HEK293T (cell line): ENCODE results near the gene ASTN2.

Experiments used
- CTCF ChIA-PET: fragments of 350-600 bp; formaldehyde crosslinking; extraction: SDS; loops from one replicate; lab custom pipeline; 2021; ENCODE audit warnings: antibody characterized with exemption, inconsistent platforms; lab: Yijun Ruan, JAX
- POLR2A ChIA-PET: fragments of 350-600 bp; formaldehyde crosslinking; extraction: SDS; loops from one replicate; lab custom pipeline; 2020; ENCODE audit warnings: antibody characterized with exemption, inconsistent platforms; lab: Yijun Ruan, JAX
- DNase-seq: peaks from one replicate; pipeline ENCODE4 v3.0.0; 2012; ENCODE audit warnings: mixed read lengths; ENCODE audit errors: extremely low spot score
- ARNT ChIP-seq: fragments of 450-650 bp; IDR thresholded peaks from 2 replicates; pipeline ENCODE4 v1.6.1; 2017; ENCODE audit warnings: mild to moderate bottlenecking
- BHLHE40 ChIP-seq: fragments of 450-650 bp; IDR thresholded peaks from 2 replicates; pipeline ENCODE4 v1.6.1; 2016; ENCODE audit warnings: mild to moderate bottlenecking, moderate library complexity, borderline replicate concordance
- CTBP1 ChIP-seq: fragments of 450-650 bp; IDR thresholded peaks from 2 replicates; pipeline ENCODE4 v1.6.1; 2016; ENCODE audit warnings: borderline replicate concordance
- ELF4 ChIP-seq: fragments of 450-650 bp; IDR thresholded peaks from 2 replicates; pipeline ENCODE4 v1.6.1; 2017; ENCODE audit warnings: antibody characterized with exemption
- FOXA1 ChIP-seq: fragments of 450-650 bp; IDR thresholded peaks from 2 replicates; pipeline ENCODE4 v1.6.1; 2016; ENCODE audit warnings: mild to moderate bottlenecking
- FOXK2 ChIP-seq: fragments of 450-650 bp; IDR thresholded peaks from 2 replicates; pipeline ENCODE4 v1.6.1; 2016; ENCODE audit warnings: mild to moderate bottlenecking
- FOXM1 ChIP-seq: fragments of 450-650 bp; IDR thresholded peaks from 2 replicates; pipeline ENCODE4 v1.6.1; 2017; ENCODE audit warnings: mild to moderate bottlenecking, borderline replicate concordance
- HDGF ChIP-seq: fragments of 450-650 bp; IDR thresholded peaks from 2 replicates; pipeline ENCODE4 v1.6.1; 2017; ENCODE audit warnings: antibody characterized with exemption, borderline replicate concordance
- L3MBTL2 ChIP-seq: fragments of 450-650 bp; conservative IDR thresholded peaks from 2 replicates; pipeline ENCODE4 v1.6.1; 2016; ENCODE audit warnings: mild to moderate bottlenecking
- LEF1 ChIP-seq: fragments of 450-650 bp; IDR thresholded peaks from 2 replicates; pipeline ENCODE4 v1.6.1; 2017; ENCODE audit warnings: mild to moderate bottlenecking, borderline replicate concordance
- NFRKB ChIP-seq: fragments of 450-650 bp; IDR thresholded peaks from 2 replicates; pipeline ENCODE4 v1.6.1; 2016; ENCODE audit warnings: mild to moderate bottlenecking, moderate library complexity
- PKNOX1 ChIP-seq: fragments of 450-650 bp; IDR thresholded peaks from 2 replicates; pipeline ENCODE4 v1.6.1; 2016
- SP1 ChIP-seq: fragments of 450-650 bp; IDR thresholded peaks from 2 replicates; pipeline ENCODE4 v1.6.1; 2017
- SUZ12 ChIP-seq: fragments of 450-650 bp; IDR thresholded peaks from 2 replicates; pipeline ENCODE4 v1.6.1; 2016; ENCODE audit warnings: mild to moderate bottlenecking
- TARDBP ChIP-seq: fragments of 450-650 bp; IDR thresholded peaks from 2 replicates; pipeline ENCODE4 v1.6.1; 2016
- ZNF384 ChIP-seq: fragments of 450-650 bp; IDR thresholded peaks from 2 replicates; pipeline ENCODE4 v1.6.1; 2016

Gene ASTN2

GRCh38 chr9:117245175-117245829 is 169.6 kb downstream of the ASTN2 start:
- DNase-seq = no peak
- CTCF ChIA-PET = no interaction called here
- POLR2A ChIA-PET = no interaction called here
- TF ChIP-seq L3MBTL2 (no peak), FOXM1 (no peak), ZNF384 (no peak), HDGF (no peak), SP1 (no peak), FOXK2 (no peak), TARDBP (no peak), FOXA1 (no peak), BHLHE40 (no peak), ELF4 (no peak), SUZ12 (no peak), LEF1 (no peak), ARNT (no peak), NFRKB (no peak), PKNOX1 (no peak), CTBP1 (no peak)

- ChIA-PET CTCF (no interaction called here), POLR2A (no interaction called here)
- no peak for TF ChIP-seq FOXA1
- TF ChIP-seq SP1 = no peak
- no peak for TF ChIP-seq LEF1
- no peak for TF ChIP-seq FOXM1
- TF ChIP-seq BHLHE40 = no peak
- no peak for TF ChIP-seq ELF4
- no peak for TF ChIP-seq HDGF
- TF ChIP-seq ARNT = no peak
- no peak for TF ChIP-seq NFRKB
- DNase-seq = no peak
Observed at GRCh38 chr9:117242082-117242481, 172.8 kb downstream of the ASTN2 start.

GRCh38 chr9:117239428-117239827 is 175.4 kb downstream of the ASTN2 start:
- ChIA-PET CTCF (no interaction called here), POLR2A (no interaction called here)
- DNase-seq = no peak
- TF ChIP-seq TARDBP = no peak
- no peak for TF ChIP-seq PKNOX1
- no peak for TF ChIP-seq BHLHE40
- TF ChIP-seq SUZ12 = no peak
- TF ChIP-seq LEF1 = no peak
- no peak for TF ChIP-seq NFRKB

GRCh38 chr9:117234103-117234502 is 180.8 kb downstream of the ASTN2 start:
- DNase-seq = no peak
- ChIA-PET POLR2A (no interaction called here), CTCF (no interaction called here)
- TF ChIP-seq PKNOX1 = no peak
- no peak for TF ChIP-seq ARNT
- TF ChIP-seq LEF1 = no peak
- TF ChIP-seq ZNF384 = no peak
- TF ChIP-seq SP1 = no peak
- no peak for TF ChIP-seq CTBP1
- TF ChIP-seq FOXM1 = no peak
- no peak for TF ChIP-seq HDGF
- no peak for TF ChIP-seq FOXA1
- TF ChIP-seq ELF4 = no peak
- no peak for TF ChIP-seq FOXK2
- no peak for TF ChIP-seq BHLHE40
- TF ChIP-seq TARDBP = no peak
- no peak for TF ChIP-seq SUZ12
- no peak for TF ChIP-seq NFRKB
- TF ChIP-seq L3MBTL2 = no peak

- CTCF ChIA-PET = no interaction called here
- POLR2A ChIA-PET = no interaction called here
- no peak for DNase-seq
- TF ChIP-seq HDGF (no peak), PKNOX1 (no peak), SP1 (no peak), FOXM1 (no peak), FOXA1 (no peak), CTBP1 (no peak), SUZ12 (no peak), FOXK2 (no peak), BHLHE40 (no peak), NFRKB (no peak), ZNF384 (no peak), ELF4 (no peak), LEF1 (no peak), ARNT (no peak), L3MBTL2 (no peak)
Observed at GRCh38 chr9:117233016-117233415, 181.8 kb downstream of the ASTN2 start.

- POLR2A ChIA-PET = no interaction called here
- CTCF ChIA-PET = interaction anchor here (0.6 kb wide), 1 partner anchor 176 kb away, joined by 4 read pairs; no protein-coding TSS in a partner anchor
- no peak for DNase-seq
- TF ChIP-seq ELF4 = no peak
- TF ChIP-seq L3MBTL2 = no peak
- no peak for TF ChIP-seq FOXM1
- TF ChIP-seq PKNOX1 = no peak
- no peak for TF ChIP-seq BHLHE40
- no peak for TF ChIP-seq ARNT
- no peak for TF ChIP-seq LEF1
- no peak for TF ChIP-seq SUZ12
- TF ChIP-seq TARDBP = no peak
- TF ChIP-seq HDGF = no peak
- TF ChIP-seq ZNF384 = no peak
- no peak for TF ChIP-seq CTBP1
- no peak for TF ChIP-seq NFRKB
- TF ChIP-seq FOXA1 = no peak
- no peak for TF ChIP-seq FOXK2
- TF ChIP-seq SP1 = no peak
Observed at GRCh38 chr9:117232281-117232680, 182.6 kb downstream of the ASTN2 start.
